ENCODE measurements around the gene PPM1J.

- no peak for TF ChIP-seq CTCF (IDR thresholded peaks at IDR 0.05; ENCODE audit: low read depth, low read length)
- TF ChIP-seq POLR2A (IDR thresholded peaks at IDR 0.05; ENCODE audit: extremely low read depth, insufficient read length): no peak
- no peak for TF ChIP-seq MAX (IDR thresholded peaks at IDR 0.05; ENCODE audit: low read depth, low read length)
Measured at GRCh38 chr1:112695276-112695675, 19.9 kb downstream of the PPM1J start.

Data from NB4 (cell line).